Adipocyte (in vitro differentiated cells): Measurements from ENCODE around the gene GNG10.
A peak's percentile ranks its signal among the peaks of the same experiment; 100 is the strongest.
"Not testable (repeated sequence)": the region's sequence is repeated elsewhere in the genome, so short reads cannot be mapped to it uniquely, and the experiment has no call there.

Experiments used
- DNase-seq: peaks from one replicate; pipeline ENCODE4 v3.0.0-alpha.2; 2015; ENCODE audit warnings: low read depth
- H3K27me3 ChIP-seq: replicated peaks from 2 replicates; pipeline ENCODE4 v1.7.0; 2013; ENCODE audit warnings: mild to moderate bottlenecking, low read length, moderate library complexity; ENCODE audit not compliant: control insufficient read depth, insufficient read depth
- H3K36me3 ChIP-seq: 2 replicates; pipeline ENCODE4 v1.7.0; 2013; ENCODE audit warnings: low read length, mild to moderate bottlenecking, moderate library complexity; ENCODE audit not compliant: control insufficient read depth, insufficient read depth, severe bottlenecking
- H3K4me1 ChIP-seq: 2 replicates; pipeline ENCODE4 v1.7.0; 2013; ENCODE audit warnings: mild to moderate bottlenecking, low read length, moderate library complexity; ENCODE audit not compliant: control insufficient read depth, insufficient read depth
- H3K4me3 ChIP-seq: 2 replicates; pipeline ENCODE4 v1.7.0; 2013; ENCODE audit warnings: mild to moderate bottlenecking, low read length, moderate library complexity
- H3K9ac ChIP-seq: 2 replicates; pipeline ENCODE4 v1.7.0; 2013; ENCODE audit warnings: mild to moderate bottlenecking, low read length, moderate library complexity
- H3K9me3 ChIP-seq: 2 replicates; pipeline ENCODE4 v1.7.0; 2013; ENCODE audit warnings: mild to moderate bottlenecking, low read length, moderate library complexity; ENCODE audit not compliant: control insufficient read depth

The GNG10 gene

DNA sequence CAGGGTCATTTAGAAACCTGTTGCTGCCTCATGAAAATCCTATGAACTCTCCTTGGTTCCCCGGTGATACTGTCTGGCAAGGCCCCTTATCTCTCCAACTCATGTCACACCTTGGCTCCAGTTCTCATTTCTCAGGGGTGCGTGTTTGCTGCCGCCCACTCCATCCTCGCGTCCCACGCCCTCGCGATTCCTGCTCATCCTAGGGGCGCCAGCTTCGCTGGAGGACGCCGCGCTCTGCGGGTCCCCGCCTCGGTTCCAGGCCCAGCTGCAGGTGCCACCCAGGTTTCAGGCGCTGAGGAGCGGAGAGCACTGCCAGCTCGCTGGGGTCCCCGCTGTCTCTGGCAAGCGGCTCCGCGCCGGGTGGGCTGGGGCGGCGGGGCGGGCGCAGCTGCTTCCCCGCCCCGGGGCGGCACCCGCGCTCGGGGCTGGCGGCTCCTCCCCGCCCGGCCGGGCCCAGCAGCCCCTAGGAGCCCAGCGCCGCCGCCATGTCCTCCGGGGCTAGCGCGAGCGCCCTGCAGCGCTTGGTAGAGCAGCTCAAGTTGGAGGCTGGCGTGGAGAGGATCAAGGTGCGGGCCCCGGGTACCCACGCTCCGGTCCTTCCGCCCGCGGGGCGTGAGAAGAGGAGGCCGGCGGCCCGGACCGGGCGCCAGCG lies at the start of gene GNG10:
Gene GNG10, plus strand, starts transcription at position 456 of the 652 bp plus-strand sequence. Its CDS starts 30 bp downstream, at position 486.
- H3K27me3 ChIP-seq = no peaks in the 10 kb centered on the region
- no peaks in the 10 kb centered on the region for H3K36me3 ChIP-seq
- peaks cover 38% of the 10 kb centered on the region for H3K4me1 ChIP-seq
- peak; percentile 85 for DNase-seq
- no peaks in the 10 kb centered on the region for H3K9me3 ChIP-seq
- peak within 1 kb of the TSS; percentile 87 for H3K9ac ChIP-seq
- peak within 1 kb of the TSS; percentile 94 for H3K4me3 ChIP-seq

DNA sequence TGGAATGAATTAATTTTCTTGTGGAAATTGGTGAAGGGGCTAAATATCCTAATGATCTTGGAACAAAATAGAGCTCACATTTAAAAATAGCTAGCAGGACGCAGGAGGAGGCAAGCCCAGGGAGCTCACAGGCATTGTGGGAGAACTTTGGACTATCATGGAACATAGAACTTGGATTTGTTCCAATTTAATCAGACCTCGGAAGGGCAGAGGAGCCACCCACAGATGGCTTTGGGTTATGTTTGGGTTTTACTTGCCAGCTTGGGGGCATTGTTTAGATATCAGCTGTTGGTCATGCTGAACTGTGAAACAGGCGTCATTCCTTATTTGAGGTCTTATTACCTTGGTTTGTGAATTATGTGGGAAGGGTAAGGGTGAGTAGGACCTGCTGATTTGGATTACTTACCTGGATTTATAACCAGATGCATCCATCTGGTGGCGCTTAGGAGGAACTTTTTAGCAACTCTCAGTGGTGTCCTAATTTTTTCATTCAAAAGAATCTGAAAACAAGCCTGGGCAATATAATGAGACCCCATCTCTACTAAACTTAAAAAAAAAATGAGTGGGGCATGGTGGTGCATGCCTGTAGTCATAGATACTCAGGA lies 47.9 kb upstream of the GNG10 start:
- no peaks in the 10 kb centered on the region for H3K36me3 ChIP-seq
- H3K27me3 ChIP-seq = peaks cover 15% of the 10 kb centered on the region
- no peak overlapping the region for H3K4me3 ChIP-seq
- H3K4me1 ChIP-seq = no peaks in the 10 kb centered on the region
- H3K9me3 ChIP-seq = no peaks in the 10 kb centered on the region
- DNase-seq = no peak
- no peak overlapping the region for H3K9ac ChIP-seq

DNA sequence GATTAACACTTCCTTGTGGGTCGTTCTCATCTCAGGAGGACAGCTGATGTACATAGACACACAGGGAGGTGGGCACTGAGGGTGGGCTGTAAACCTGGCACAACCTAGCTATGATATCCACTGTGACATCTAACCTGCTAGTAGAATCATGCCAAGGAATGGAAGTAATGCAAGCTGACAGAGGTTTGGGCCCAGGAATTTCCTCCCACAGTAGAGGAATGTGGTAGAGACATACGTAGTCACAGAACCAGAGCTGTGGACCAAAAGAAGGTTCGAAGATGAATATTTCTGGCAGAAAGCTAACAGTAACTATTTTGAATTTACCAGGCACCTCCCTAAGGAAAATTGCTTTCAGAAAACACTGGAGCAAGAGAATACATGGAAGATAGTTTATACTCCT lies 45.5 kb upstream of the GNG10 start:
- no peak for DNase-seq
- Histone ChIP-seq H3K9ac (no peak overlapping the region), H3K4me1 (no peaks in the 10 kb centered on the region), H3K36me3 (no peaks in the 10 kb centered on the region), H3K9me3 (no peaks in the 10 kb centered on the region), H3K27me3 (peaks cover 11% of the 10 kb centered on the region), H3K4me3 (no peak overlapping the region)

DNA sequence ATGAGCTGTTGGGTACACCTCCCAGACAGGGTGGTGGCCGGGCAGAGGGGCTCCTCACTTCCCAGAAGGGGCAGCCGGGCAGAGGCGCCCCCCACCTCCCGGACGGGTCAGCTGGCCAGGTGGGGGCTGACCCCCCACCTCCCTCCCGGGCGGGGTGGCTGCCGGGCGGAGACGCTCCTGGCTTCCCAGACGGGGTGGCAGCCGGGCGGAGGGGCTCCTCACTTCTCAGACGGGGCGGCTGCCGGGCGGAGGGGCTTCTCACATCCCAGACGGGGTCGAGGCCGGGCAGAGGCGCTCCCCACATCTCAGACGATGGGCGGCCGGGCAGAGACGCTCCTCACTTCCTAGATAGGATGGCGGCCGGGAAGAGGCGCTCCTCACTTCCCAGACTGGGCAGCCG lies 44.1 kb upstream of the GNG10 start:
- not testable (repeated sequence) for H3K9ac ChIP-seq, H3K36me3 ChIP-seq, DNase-seq, H3K4me1 ChIP-seq, H3K4me3 ChIP-seq, H3K9me3 ChIP-seq, H3K27me3 ChIP-seq

DNA sequence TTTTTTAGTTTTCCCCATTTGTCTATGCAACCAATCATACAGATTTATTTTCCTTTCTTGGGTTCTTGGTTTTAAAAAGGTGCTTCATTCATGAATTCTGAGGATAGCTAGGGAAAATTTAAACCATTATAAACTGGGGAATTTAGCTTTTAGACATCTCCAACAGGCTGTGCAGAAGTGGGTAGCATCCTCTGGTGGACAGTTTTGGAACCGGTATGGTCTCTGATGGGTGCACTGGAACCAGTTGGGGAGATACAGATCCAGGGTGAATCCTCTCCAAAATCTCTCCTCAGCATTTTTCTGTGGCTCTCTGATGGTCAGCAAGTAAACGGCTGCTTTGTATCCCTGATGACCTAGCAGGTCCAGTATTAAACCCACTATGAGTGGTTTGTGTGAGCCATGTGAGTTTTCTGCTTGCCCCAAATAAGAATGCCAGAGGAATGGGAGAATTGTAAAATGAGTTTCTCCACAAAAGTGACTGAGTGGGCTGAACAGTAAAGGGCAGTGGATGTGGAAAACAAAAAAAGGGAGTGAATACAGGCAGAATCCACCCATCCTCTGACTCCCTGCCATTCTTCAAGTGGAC lies 39.4 kb upstream of the GNG10 start:
- Histone ChIP-seq H3K36me3 (no peaks in the 10 kb centered on the region), H3K4me1 (peaks cover 23% of the 10 kb centered on the region), H3K27me3 (no peaks in the 10 kb centered on the region), H3K9me3 (no peaks in the 10 kb centered on the region), H3K9ac (peak overlapping the region; percentile 61), H3K4me3 (no peak overlapping the region)
- DNase-seq = peak; percentile 63

- Histone ChIP-seq H3K36me3 (no peaks in the 10 kb centered on the region), H3K4me3 (no peak overlapping the region), H3K4me1 (peaks cover 25% of the 10 kb centered on the region), H3K9ac (peak overlapping the region; percentile 61), H3K9me3 (no peaks in the 10 kb centered on the region), H3K27me3 (no peaks in the 10 kb centered on the region)
- DNase-seq = peak; percentile 84
Observed at GRCh38 chr9:111622626-111623025, 38.8 kb upstream of the GNG10 start.

GRCh38 chr9:111627260-111627963 lies 34.0 kb upstream of the GNG10 start:
- Histone ChIP-seq H3K36me3 (no peaks in the 10 kb centered on the region), H3K4me3 (no peak overlapping the region), H3K9me3 (no peaks in the 10 kb centered on the region), H3K9ac (no peak overlapping the region), H3K27me3 (no peaks in the 10 kb centered on the region), H3K4me1 (peaks cover 23% of the 10 kb centered on the region)
- no peak for DNase-seq

DNA sequence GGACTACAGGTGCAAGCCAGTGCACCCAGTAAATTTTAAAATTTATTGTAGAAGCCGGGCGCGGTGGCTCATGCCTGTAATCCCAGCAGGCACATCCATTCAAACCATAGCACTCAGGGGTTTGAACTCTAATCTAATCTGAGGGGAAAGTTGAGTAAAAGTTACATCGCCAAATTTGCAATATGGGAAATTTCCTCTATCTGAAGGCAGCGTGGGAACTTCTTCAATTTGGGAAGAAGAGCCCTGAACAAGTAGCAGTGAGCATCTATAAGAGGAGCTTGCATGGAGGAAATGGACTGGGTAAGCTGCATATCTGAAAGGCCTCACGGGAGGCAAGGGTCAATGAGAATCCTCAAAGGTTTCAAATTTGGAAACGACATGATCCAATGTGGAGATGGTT lies 33.0 kb upstream of the GNG10 start:
- no peak for DNase-seq
- Histone ChIP-seq H3K4me1 (peaks cover 23% of the 10 kb centered on the region), H3K4me3 (no peak overlapping the region), H3K27me3 (no peaks in the 10 kb centered on the region), H3K9ac (no peak overlapping the region), H3K9me3 (no peaks in the 10 kb centered on the region), H3K36me3 (no peaks in the 10 kb centered on the region)

GRCh38 chr9:111630182-111630963 lies 31.0 kb upstream of the GNG10 start:
- H3K4me1 ChIP-seq = peaks cover 37% of the 10 kb centered on the region
- H3K4me3 ChIP-seq = peak overlapping the region; percentile 98
- DNase-seq = no peak
- peak overlapping the region; percentile 96 for H3K9ac ChIP-seq
- H3K36me3 ChIP-seq = no peaks in the 10 kb centered on the region
- no peaks in the 10 kb centered on the region for H3K27me3 ChIP-seq
- no peaks in the 10 kb centered on the region for H3K9me3 ChIP-seq

GRCh38 chr9:111630964-111631213 lies 30.5 kb upstream of the GNG10 start:
- H3K4me1 ChIP-seq = peaks cover 41% of the 10 kb centered on the region
- H3K27me3 ChIP-seq = no peaks in the 10 kb centered on the region
- H3K36me3 ChIP-seq = no peaks in the 10 kb centered on the region
- no peaks in the 10 kb centered on the region for H3K9me3 ChIP-seq
- peak overlapping the region; percentile 96 for H3K9ac ChIP-seq
- no peak for DNase-seq
- peak overlapping the region; percentile 98 for H3K4me3 ChIP-seq
